ENCODE data around the gene EXOC4.
"Not testable (repeated sequence)": the region's sequence is repeated elsewhere in the genome, so short reads cannot be mapped to it uniquely, and the experiment has no call there.

The EXOC4 gene

DNA sequence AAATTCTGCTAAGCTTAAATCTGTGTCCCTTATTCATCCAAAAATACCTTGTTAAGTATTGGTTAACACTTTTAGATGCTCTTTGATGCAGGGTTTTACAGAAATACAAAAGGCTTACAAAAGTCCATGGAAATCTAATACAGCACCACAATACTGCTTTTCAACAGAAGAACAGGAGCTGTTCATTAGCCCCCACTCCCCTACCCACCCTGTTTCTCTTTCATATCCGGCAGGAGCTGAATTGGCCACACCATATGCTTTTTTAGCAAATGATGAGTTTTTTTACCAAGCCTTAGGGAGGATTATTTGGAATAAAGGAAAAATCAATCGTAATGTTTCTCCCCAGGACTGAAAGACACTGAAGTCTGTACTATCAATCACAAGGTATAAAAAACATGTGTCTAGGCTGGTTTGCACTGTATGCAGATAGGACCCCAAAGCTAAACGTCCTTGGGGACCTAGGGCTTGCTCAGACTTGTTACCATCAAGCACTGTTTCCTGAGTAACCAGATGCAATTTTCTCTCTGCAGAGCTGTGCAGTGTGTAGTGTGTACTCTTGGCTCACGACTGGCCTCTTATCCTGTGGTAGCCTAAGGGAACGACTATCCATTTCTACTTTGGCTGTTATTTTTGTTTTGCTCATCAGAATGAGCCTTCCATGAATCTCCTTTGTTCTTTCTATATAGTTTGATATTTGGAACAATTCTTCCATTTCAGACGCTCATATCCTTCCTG lies 731.0 kb downstream of the EXOC4 start:
- TF ChIP-seq, protein P1, sequence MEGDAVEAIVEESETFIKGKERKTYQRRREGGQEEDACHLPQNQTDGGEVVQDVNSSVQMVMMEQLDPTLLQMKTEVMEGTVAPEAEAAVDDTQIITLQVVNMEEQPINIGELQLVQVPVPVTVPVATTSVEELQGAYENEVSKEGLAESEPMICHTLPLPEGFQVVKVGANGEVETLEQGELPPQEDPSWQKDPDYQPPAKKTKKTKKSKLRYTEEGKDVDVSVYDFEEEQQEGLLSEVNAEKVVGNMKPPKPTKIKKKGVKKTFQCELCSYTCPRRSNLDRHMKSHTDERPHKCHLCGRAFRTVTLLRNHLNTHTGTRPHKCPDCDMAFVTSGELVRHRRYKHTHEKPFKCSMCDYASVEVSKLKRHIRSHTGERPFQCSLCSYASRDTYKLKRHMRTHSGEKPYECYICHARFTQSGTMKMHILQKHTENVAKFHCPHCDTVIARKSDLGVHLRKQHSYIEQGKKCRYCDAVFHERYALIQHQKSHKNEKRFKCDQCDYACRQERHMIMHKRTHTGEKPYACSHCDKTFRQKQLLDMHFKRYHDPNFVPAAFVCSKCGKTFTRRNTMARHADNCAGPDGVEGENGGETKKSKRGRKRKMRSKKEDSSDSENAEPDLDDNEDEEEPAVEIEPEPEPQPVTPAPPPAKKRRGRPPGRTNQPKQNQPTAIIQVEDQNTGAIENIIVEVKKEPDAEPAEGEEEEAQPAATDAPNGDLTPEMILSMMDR (conservative IDR thresholded peaks at IDR 0.05) = no peak
- H3K27ac ChIP-seq = no peak overlapping the region

DNA sequence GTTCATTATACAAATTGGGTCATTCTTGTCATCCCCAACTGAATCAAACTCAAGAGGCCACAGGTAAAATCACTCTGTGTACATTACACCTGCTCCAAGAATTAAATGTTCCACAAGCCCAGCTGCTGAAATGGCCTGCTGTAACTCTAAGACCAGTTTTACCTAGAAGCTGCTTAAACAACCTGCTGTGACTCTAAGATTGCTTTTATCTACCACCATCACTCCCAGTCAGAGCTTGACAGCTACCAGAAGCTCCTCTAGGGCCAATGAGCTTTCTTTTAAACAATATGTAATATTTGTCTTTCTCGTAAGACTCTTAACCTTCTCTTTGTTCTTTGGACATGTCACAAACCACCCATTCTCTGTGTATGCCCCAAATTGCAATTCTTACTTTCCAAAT lies 732.4 kb downstream of the EXOC4 start:
- no peak overlapping the region for H3K27ac ChIP-seq
- TF ChIP-seq, protein P1 (conservative IDR thresholded peaks at IDR 0.05) = no peak

DNA sequence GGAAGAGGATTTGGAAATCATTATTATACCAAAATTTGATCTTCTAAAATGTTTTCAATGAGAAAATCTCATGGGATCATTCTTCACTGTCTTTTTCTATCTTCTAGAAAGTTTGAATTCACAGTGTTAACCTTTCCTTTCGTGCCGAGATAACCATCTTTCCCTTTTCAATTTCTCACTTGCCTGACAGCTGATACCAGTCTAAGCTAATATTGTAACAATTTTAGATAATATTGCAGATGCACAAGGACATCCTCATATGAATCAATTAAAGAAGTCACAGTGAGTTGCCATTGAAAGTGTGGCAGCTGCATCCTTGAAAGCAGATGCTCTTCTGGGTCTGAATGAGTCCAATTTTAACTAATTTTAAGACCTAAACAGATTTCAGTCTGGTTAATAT lies 734.7 kb downstream of the EXOC4 start:
- no peak overlapping the region for H3K27ac ChIP-seq
- TF ChIP-seq, protein P1 (conservative IDR thresholded peaks at IDR 0.05) = no peak

DNA sequence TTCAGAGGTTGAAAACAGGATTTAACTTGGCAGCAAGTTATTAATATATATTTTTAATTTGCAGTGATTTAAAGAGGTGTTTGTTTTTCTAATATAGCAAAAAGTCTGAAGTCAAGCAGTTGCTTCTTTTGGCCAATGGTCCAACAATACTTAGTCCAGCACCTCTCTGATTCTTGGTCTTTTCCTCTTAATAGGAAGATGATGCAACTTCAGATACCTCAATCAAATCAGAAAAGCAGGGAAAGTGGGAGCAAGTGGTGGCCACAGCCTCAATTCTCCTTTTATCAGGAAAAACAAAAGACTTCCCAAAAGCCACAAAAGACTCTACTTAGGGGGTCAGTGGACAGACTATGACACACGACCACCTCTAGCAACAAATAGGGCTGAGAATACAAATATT lies 740.7 kb downstream of the EXOC4 start:
- TF ChIP-seq, protein P1 (conservative IDR thresholded peaks at IDR 0.05) = no peak
- no peak overlapping the region for H3K27ac ChIP-seq

DNA sequence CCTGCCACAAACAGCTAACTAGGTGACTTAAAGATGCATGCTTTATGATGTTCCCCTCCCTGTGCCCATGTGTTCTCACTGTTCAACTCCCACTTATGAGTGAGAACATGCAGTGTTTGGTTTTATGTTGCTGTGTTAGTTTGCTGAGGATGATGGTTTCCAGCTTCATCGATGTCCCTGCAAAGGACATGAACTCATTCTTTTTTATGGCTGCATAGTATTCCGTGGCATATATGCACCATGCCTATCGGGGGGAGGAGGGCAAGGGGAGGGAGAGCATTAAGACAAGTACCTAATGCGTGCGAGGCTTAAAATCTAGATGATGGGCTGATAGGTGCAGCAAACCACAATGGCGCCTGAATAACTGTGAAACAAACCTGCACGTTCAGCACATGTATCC lies 741.2 kb downstream of the EXOC4 start:
- H3K27ac ChIP-seq = not testable (repeated sequence)

DNA sequence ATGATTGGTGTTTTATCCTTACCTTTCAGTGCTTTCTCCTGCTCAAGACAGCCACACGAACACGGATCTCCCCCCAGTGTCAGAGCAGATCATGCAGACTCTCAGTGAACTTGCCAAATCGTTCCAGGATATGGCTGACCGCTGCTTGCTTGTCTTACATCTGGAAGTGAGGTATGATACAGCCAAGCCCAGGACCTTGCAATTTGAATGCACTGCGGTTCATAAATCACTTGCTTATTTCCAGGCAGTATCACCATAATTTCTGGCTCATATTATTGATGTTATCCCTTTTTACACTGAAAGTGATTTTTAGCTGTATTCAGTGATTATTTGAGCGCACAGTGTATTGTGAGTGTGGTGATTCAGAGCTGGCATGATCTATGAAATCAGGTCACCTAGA lies 744.6 kb downstream of the EXOC4 start:
- TF ChIP-seq, protein P1 (conservative IDR thresholded peaks at IDR 0.05) = no peak
- no peak overlapping the region for H3K27ac ChIP-seq

DNA sequence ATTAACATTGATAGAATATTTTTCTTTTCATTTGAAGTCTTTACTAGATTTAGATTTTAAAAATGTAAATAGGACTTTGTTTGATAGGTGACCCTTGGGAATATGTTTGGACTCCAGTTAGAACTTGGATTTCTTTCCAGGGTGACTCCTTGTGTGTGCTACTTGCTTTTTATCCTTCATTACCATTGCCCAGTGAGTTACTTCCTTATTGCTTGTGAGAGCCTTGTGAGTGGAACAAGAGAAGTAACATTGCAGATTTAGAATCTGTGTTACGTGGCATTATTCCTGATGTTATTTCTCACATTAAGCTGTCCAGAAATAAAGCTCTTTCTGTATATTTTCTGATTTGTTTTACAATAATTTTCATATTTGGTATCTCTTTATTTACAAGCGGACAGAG lies 746.3 kb downstream of the EXOC4 start:
- H3K27ac ChIP-seq = no peak overlapping the region
- TF ChIP-seq, protein P1 (conservative IDR thresholded peaks at IDR 0.05) = no peak

DNA sequence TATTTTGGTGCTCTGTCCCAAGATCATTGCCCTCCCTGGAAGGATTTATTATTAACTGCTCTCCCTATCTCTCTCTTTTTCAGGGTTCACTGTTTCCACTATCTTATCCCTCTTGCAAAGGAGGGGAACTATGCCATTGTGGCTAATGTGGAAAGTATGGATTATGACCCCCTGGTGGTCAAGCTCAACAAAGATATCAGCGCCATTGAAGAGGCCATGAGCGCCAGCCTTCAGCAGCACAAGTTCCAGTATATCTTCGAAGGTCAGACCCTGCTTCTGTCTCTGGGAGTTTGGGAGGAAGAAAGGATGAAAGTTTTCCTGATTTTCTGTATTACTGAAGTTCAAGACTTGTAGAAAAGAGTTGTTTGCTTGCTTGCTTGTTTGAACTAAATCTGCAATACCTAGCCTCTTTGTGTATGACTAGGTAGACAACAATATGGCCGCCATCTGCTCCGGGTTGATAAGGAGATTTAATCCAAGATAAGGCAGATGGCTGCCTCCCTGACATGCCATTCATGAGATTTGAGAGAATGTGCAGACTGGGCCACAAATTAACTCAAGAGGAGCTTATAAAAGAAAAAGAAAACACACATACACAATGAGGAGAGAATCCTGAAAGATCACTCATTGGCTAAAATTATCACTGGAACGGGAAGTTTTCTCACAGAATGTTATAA lies 752.1 kb downstream of the EXOC4 start:
- TF ChIP-seq, protein P1 (conservative IDR thresholded peaks at IDR 0.05) = no peak
- no peak overlapping the region for H3K27ac ChIP-seq

All from VCaP (cell line).